K562 (cell line): ENCODE data around the gene KRT80. TPM values are rescaled to one million over a fixed set of nuclear protein-coding genes. Genes with fewer than 3 reads are reported as not detected.

ENCODE experiments used
- ATAC-seq: fragments of 200-7000 bp; cut with Tn5 transposase; 3 replicates; pipeline ENCODE4 v1.9.1; 2020; ENCODE audit warnings: moderate library complexity
- BruUV-seq: library from RNA; stranded (reverse); fragments of 400-500 nt; replicated peaks from 2 replicates; lab custom pipeline; 2021; lab: Mats Ljungman, UMichigan
- CTCF ChIA-PET: fragments of 300-600 bp; formaldehyde crosslinking; extraction: SDS; loops from one replicate; lab custom pipeline; 2021; ENCODE audit warnings: low intra/inter-chr PET ratio; lab: Yijun Ruan, JAX
- POLR2A ChIA-PET: fragments of 300-600, 350-650 bp; sonication (Branson Sonifier 250); formaldehyde crosslinking; extraction: SDS; loops from one replicate; lab custom pipeline; 2021; ENCODE audit warnings: antibody characterized with exemption, inconsistent platforms; lab: Yijun Ruan, JAX
- DNase-seq, 4 experiments: peaks; one replicate each; pipeline versions ENCODE4 v3.0.0 to v3.0.0-alpha.2; 2011 to 2018; ENCODE audit warnings: low spot score in 3 of 4, mixed read lengths in 3 of 4; ENCODE audit errors: extremely low read depth in 1 of 4
- FAIRE-seq: peaks from 2 replicates; lab custom pipeline; 2011; peaks lifted over from hg19 to GRCh38; lab: Jason Lieb, UNC
- H2AFZ ChIP-seq: 2 replicates; pipeline ENCODE4 v1.6.0; 2011; ENCODE audit warnings: low read depth, low read length, control low read depth, inconsistent platforms
- H3K27ac ChIP-seq: fragments of 200-600 bp; 3 replicates; pipeline ENCODE4 v1.8.0; 2011; ENCODE audit warnings: low read depth, mild to moderate bottlenecking, control low read depth, inconsistent platforms, low read length, moderate library complexity, mixed read lengths; ENCODE audit errors: extremely low read depth
- H3K27me3 ChIP-seq, 2 experiments: fragments of 300-600 bp in 1 of 2; 2 replicates in 1 of 2; 3 replicates in 1 of 2; pipeline versions ENCODE4 v1.6.0 to v1.8.0; 2011; ENCODE audit warnings: inconsistent platforms in 2 of 2, low read length in 2 of 2, mild to moderate bottlenecking in 1 of 2, mixed read lengths in 1 of 2, moderate library complexity in 1 of 2; ENCODE audit not compliant: control insufficient read depth in 2 of 2, insufficient read depth in 2 of 2
- H3K36me3 ChIP-seq: fragments of 300-600 bp; 3 replicates; pipeline ENCODE4 v1.8.0; 2011; ENCODE audit warnings: mild to moderate bottlenecking, low read length, inconsistent platforms; ENCODE audit not compliant: control insufficient read depth, insufficient read depth
- H3K4me1 ChIP-seq, 2 experiments: fragments of 200-600 bp in 1 of 2; replicated peaks in 1 of 2; 2 replicates in 1 of 2; 3 replicates in 1 of 2; pipeline versions ENCODE4 v1.5.1 to v1.8.0; 2011; ENCODE audit warnings: inconsistent platforms in 2 of 2, low read length in 2 of 2, mild to moderate bottlenecking in 1 of 2, mixed read lengths in 1 of 2, moderate library complexity in 1 of 2; ENCODE audit not compliant: control insufficient read depth in 2 of 2, insufficient read depth in 2 of 2
- H3K4me2 ChIP-seq: 2 replicates; pipeline ENCODE4 v1.6.1; 2011; ENCODE audit warnings: low read length, control low read depth, inconsistent platforms, mixed read lengths; ENCODE audit not compliant: insufficient read depth
- H3K4me3 ChIP-seq: fragments of 200-600 bp; sonication (generic), shearing (Covaris generic); 2 replicates; pipeline ENCODE4 v1.5.1; 2016; ENCODE audit warnings: control low read depth, inconsistent platforms
- H3K79me2 ChIP-seq: fragments of 200-600 bp; 3 replicates; pipeline ENCODE4 v1.8.0; 2011; ENCODE audit warnings: low read length, inconsistent platforms; ENCODE audit not compliant: control insufficient read depth, insufficient read depth
- H3K9ac ChIP-seq, 2 experiments: 2 replicates each; pipeline versions ENCODE4 v1.6.0 to v1.6.1; 2011; ENCODE audit warnings: low read depth in 2 of 2, low read length in 2 of 2, control low read depth in 1 of 2, inconsistent platforms in 1 of 2, mild to moderate bottlenecking in 1 of 2, mixed read lengths in 1 of 2; ENCODE audit not compliant: insufficient read depth in 1 of 2
- H3K9me1 ChIP-seq: one replicate; pipeline ENCODE4 v1.6.0; 2011; ENCODE audit warnings: inconsistent platforms, mild to moderate bottlenecking, low read length, moderate library complexity; ENCODE audit not compliant: control insufficient read depth, insufficient read depth
- H3K9me3 ChIP-seq: replicated peaks from 2 replicates; pipeline ENCODE4 v1.5.1; 2011; ENCODE audit warnings: low read depth, low read length, inconsistent platforms; ENCODE audit not compliant: control insufficient read depth, insufficient read depth
- H4K20me1 ChIP-seq: replicated peaks from 2 replicates; pipeline ENCODE4 v1.6.1; 2011; ENCODE audit warnings: low read length, inconsistent platforms, mixed read lengths; ENCODE audit not compliant: control insufficient read depth, insufficient read depth
- AFF1 ChIP-seq, 2 experiments: fragments of 450-650 bp; IDR thresholded peaks; 2 replicates each; pipeline ENCODE4 v1.6.1; 2018; ENCODE audit warnings: mild to moderate bottlenecking in 2 of 2, low read depth in 1 of 2; ENCODE audit not compliant: partially characterized antibody in 2 of 2
- DMBX1 ChIP-seq: fragments of 250-450 bp; sonication (Bioruptor Pico); IDR thresholded peaks from 2 replicates; pipeline ENCODE4 v1.8.0; 2022; ENCODE audit warnings: inconsistent platforms, mild to moderate bottlenecking, moderate library complexity, borderline replicate concordance
- ERF ChIP-seq: fragments of 450-650 bp; formaldehyde crosslinking; IDR thresholded peaks from 2 replicates; pipeline ENCODE4 v1.4.0; 2020; ENCODE audit warnings: mild to moderate bottlenecking, mixed read lengths
- FUS ChIP-seq: fragments of 200-400 bp; formaldehyde crosslinking; optimal IDR thresholded peaks from 2 replicates; pipeline ENCODE3; 2017; ENCODE audit warnings: low read depth, low read length
- GABPB1 ChIP-seq: sonication (generic); formaldehyde crosslinking; IDR thresholded peaks from 2 replicates; pipeline ENCODE4 v1.8.0; 2022; ENCODE audit warnings: mild to moderate bottlenecking, missing genetic modification reagents
- GTF2F1 ChIP-seq: IDR thresholded peaks from 2 replicates; pipeline ENCODE4 v1.6.1; 2011; ENCODE audit warnings: low read depth, low read length, improper control_type of control experiment
- HDAC6 ChIP-seq: IDR thresholded peaks from 2 replicates; pipeline ENCODE4 v1.6.1; 2012; ENCODE audit warnings: low read depth, mild to moderate bottlenecking, control low read depth, inconsistent platforms, low read length, moderate library complexity
- HNRNPH1 ChIP-seq: fragments of 200-400 bp; formaldehyde crosslinking; optimal IDR thresholded peaks from 2 replicates; pipeline ENCODE3; 2017; ENCODE audit warnings: low read depth, mild to moderate bottlenecking, low read length, moderate library complexity
- KLF13 ChIP-seq: fragments of 450-650 bp; IDR thresholded peaks from 2 replicates; pipeline ENCODE4 v1.6.1; 2016; ENCODE audit warnings: missing genetic modification characterization, low read depth, mild to moderate bottlenecking, missing compliant biosample characterization, moderate library complexity, borderline replicate concordance
- PCBP1 ChIP-seq: fragments of 200-400 bp; formaldehyde crosslinking; IDR thresholded peaks from 2 replicates; pipeline ENCODE4 v1.6.1; 2018; ENCODE audit warnings: mild to moderate bottlenecking, low read depth, low read length; ENCODE audit not compliant: poor library complexity, severe bottlenecking
- RB1 ChIP-seq: fragments of 450-650 bp; IDR thresholded peaks from 2 replicates; pipeline ENCODE4 v1.6.1; 2017; ENCODE audit warnings: low read depth, mild to moderate bottlenecking
- RBFOX2 ChIP-seq: fragments of 200-400 bp; formaldehyde crosslinking; IDR thresholded peaks from 2 replicates; pipeline ENCODE4 v1.6.1; 2017; ENCODE audit warnings: low read depth, mild to moderate bottlenecking, low read length, moderate library complexity
- U2AF2 ChIP-seq: fragments of 200-400 bp; formaldehyde crosslinking; optimal IDR thresholded peaks from 2 replicates; pipeline ENCODE3; 2017; ENCODE audit warnings: low read depth, mild to moderate bottlenecking, low read length
- ZNF316 ChIP-seq: fragments of 450-650 bp; IDR thresholded peaks from 2 replicates; pipeline ENCODE4 v1.6.1; 2016
- ZNF561 ChIP-seq: fragments of 450-650 bp; formaldehyde crosslinking; conservative IDR thresholded peaks from 2 replicates; pipeline ENCODE4 v1.4.0; 2020; ENCODE audit warnings: mild to moderate bottlenecking, moderate library complexity
- ZNF584 ChIP-seq: fragments of 200-800 bp; sonication (Bioruptor generic); IDR thresholded peaks from 2 replicates; pipeline ENCODE4 v1.6.1; 2016; ENCODE audit warnings: low read depth, mild to moderate bottlenecking, missing genetic modification characterization, missing compliant biosample characterization
- WGBS: fragments of 100-300 bp; shearing (Covaris generic); methylation state at CpG from one replicate; pipeline ENCODE4 v1.1.6; 2016; ENCODE audit warnings: low coverage, mixed read lengths; ENCODE audit not compliant: insufficient coverage; ENCODE audit errors: missing lambda C conversion rate; 5-methylcytosine and 5-hydroxymethylcytosine counted together
- in situ Hi-C: fragments of 300-500 bp; cut with MboI; formaldehyde crosslinking; loops from 4 replicates; pipeline ENCODE4 v1.15.0; 2018; ENCODE audit warnings: inconsistent platforms, mixed read lengths
- intact Hi-C: fragments of 100-400 bp; cut with micrococcal nuclease; formaldehyde crosslinking; loops from 2 replicates; pipeline ENCODE4 v1.14.2; 2022
- polyA plus RNA-seq, 8 experiments: library from polyadenylated mRNA; depleted of rRNA in 4 of 8; stranded (reverse) in 5 of 8; unstranded in 3 of 8; fragments of >200 nt; fragmentation: Nextera tagmentation in 2 of 8; fragmentation: Illumina TruSeq in 1 of 8; extraction: Ambion mirVana in 2 of 8; extraction: Trizol in 1 of 8; gene quantifications; 2 replicates each; pipeline versions ENCODE4 v1.2.1 to v1.2.3, GENCODE V29; 2011 to 2014; ENCODE audit warnings: inconsistent platforms in 1 of 8, missing spikeins in 1 of 8
- total RNA-seq, 7 experiments: library from RNA; depleted of rRNA in 6 of 7; stranded (reverse); fragments of >200 nt in 6 of 7; fragmentation: Illumina TruSeq in 2 of 7; extraction: Trizol in 2 of 7; gene quantifications; 2 replicates each; pipeline versions ENCODE4 v1.2.1 to v1.2.3, GENCODE V29; 2011 to 2021; ENCODE audit warnings: low replicate concordance in 1 of 7
- TF ChIP-seq, protein P1 (sequence below): fragments of 450-650 bp; IDR thresholded peaks from 2 replicates; pipeline ENCODE4 v1.6.1; 2017; ENCODE audit warnings: antibody characterized with exemption

Gene KRT80
- total and polyA plus RNA-seq, 9 of the 15 experiments (the other 6 are each of a cell fraction or from before 2014, with no cell fraction given), result not detected

DNA sequence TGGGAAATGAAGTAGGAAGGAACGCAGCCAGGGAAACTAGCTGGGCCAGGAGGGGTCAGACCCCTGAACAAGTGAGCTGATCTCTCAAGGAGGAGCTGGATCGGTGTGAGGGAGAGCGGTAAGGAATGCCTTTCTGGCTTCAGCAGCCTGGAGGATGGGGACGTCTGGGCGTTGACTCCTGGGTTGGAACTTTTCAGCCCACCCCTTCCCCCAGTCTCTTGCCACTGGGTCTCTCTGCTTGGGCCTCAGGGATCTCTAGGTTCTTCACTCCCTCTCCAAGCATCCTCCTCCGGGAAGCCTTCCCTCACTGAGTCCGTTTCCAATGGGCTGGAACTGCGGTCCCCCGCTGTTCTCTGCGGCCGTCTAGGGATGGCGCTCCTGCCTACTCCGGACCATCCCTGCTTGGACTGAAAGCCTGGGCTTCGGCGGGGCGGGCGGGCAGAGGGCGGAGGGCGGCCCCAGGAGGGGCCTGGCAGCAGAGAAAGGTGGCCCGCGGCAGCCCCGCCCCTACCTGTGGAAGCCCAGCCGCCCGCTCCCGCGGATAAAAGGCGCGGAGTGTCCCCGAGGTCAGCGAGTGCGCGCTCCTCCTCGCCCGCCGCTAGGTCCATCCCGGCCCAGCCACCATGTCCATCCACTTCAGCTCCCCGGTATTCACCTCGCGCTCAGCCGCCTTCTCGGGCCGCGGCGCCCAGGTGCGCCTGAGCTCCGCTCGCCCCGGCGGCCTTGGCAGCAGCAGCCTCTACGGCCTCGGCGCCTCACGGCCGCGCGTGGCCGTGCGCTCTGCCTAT lies 41.1 kb upstream of the KRT80 start, which contains the start of gene KRT7:
Gene KRT7 (plus strand): TSS at position 570 of the 788 bp plus-strand sequence. CDS start 54 bp downstream, at position 624.
- no peak within 1 kb of the TSS for H3K27ac ChIP-seq
- BruUV-seq, result no TSS peak
- H4K20me1 ChIP-seq, result peaks cover 14% of the 10 kb centered on the region
- no peak within 1 kb of the TSS for H3K9ac ChIP-seq
- POLR2A ChIA-PET, result no interaction called here
- H3K79me2 ChIP-seq, result no peaks in the 10 kb centered on the region
- in situ Hi-C loops (no loop called here), intact Hi-C loops (no loop called here)
- no peak within 1 kb of the TSS for H3K4me3 ChIP-seq
- no peaks in the 10 kb centered on the region for H3K9me1 ChIP-seq
- no peak within 1 kb of the TSS for H3K4me2 ChIP-seq
- no peak within 1 kb of the TSS for H2AFZ ChIP-seq
- FAIRE-seq (no peak), DNase-seq (no peak), ATAC-seq (no peak)
- WGBS, result 17% methylated on average over 36 of the region's 58 CpGs
- H3K36me3 ChIP-seq, result no peaks in the 10 kb centered on the region
- CTCF ChIA-PET, result no interaction called here
- no peaks in the 10 kb centered on the region for H3K4me1 ChIP-seq
- peaks cover 2 to 54% of the 10 kb centered on the region in 2 experiments; a peak in 4 of 5 replicates for H3K27me3 ChIP-seq
- no peaks in the 10 kb centered on the region for H3K9me3 ChIP-seq
- TF ChIP-seq, protein P1, sequence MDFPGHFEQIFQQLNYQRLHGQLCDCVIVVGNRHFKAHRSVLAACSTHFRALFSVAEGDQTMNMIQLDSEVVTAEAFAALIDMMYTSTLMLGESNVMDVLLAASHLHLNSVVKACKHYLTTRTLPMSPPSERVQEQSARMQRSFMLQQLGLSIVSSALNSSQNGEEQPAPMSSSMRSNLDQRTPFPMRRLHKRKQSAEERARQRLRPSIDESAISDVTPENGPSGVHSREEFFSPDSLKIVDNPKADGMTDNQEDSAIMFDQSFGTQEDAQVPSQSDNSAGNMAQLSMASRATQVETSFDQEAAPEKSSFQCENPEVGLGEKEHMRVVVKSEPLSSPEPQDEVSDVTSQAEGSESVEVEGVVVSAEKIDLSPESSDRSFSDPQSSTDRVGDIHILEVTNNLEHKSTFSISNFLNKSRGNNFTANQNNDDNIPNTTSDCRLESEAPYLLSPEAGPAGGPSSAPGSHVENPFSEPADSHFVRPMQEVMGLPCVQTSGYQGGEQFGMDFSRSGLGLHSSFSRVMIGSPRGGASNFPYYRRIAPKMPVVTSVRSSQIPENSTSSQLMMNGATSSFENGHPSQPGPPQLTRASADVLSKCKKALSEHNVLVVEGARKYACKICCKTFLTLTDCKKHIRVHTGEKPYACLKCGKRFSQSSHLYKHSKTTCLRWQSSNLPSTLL, result no peak
- TF ChIP-seq ZNF561 (CRISPR knock-in tag) (no peak), U2AF2 (no peak), HDAC6 (no peak), FUS (no peak), GTF2F1 (no peak), KLF13 (tag) (no peak), AFF1 (IDR thresholded peaks at IDR 0.05; ENCODE audit: low read depth in 1 of 2, partially characterized antibody in 2 of 2) (no peak), RB1 (no peak), RBFOX2 (no peak), ZNF584 (CRISPR knock-in tag) (no peak), ERF (no peak), HNRNPH1 (no peak), PCBP1 (no peak), DMBX1 (CRISPR knock-in tag) (no peak), GABPB1 (no peak), ZNF316 (no peak)
